Smooth muscle cell (in vitro differentiated cells): Measurements from ENCODE around the gene NAA80. TPM values are rescaled to one million over a fixed set of nuclear protein-coding genes. Genes with fewer than 3 reads are reported as not detected.

ENCODE experiments used
- DNase-seq: peaks from one replicate; lab custom pipeline; 2025; ENCODE audit not compliant: unreplicated experiment; lab: John Stamatoyannopoulos, UW
- H2AFZ ChIP-seq: fragments of 200-600 bp; sonication (generic); 2 replicates; pipeline ENCODE4 v1.6.0; 2016; ENCODE audit warnings: antibody characterized with exemption, low read depth, mild to moderate bottlenecking
- H3F3A ChIP-seq: fragments of 200-600 bp; sonication (generic); 2 replicates; pipeline ENCODE4 v1.6.0; 2017; ENCODE audit warnings: antibody characterized with exemption, low read depth
- H3K27ac ChIP-seq: fragments of 200-600 bp; sonication (generic); 2 replicates; pipeline ENCODE4 v1.5.1; 2016; ENCODE audit warnings: low read depth, mild to moderate bottlenecking
- H3K27me3 ChIP-seq: fragments of 200-600 bp; sonication (generic); 2 replicates; pipeline ENCODE4 v1.6.1; 2016; ENCODE audit warnings: low read depth, mild to moderate bottlenecking
- H3K36me3 ChIP-seq: fragments of 200-600 bp; sonication (generic); 2 replicates; pipeline ENCODE4 v1.5.1; 2016; ENCODE audit warnings: low read depth
- H3K4me1 ChIP-seq: fragments of 200-600 bp; sonication (generic); 2 replicates; pipeline ENCODE4 v1.5.1; 2016; ENCODE audit warnings: low read depth
- H3K4me2 ChIP-seq: fragments of 200-600 bp; sonication (generic); 2 replicates; pipeline ENCODE4 v1.6.0; 2016; ENCODE audit warnings: mild to moderate bottlenecking
- H3K4me3 ChIP-seq: fragments of 200-600 bp; sonication (generic); 2 replicates; pipeline ENCODE4 v1.5.1; 2016; ENCODE audit warnings: mild to moderate bottlenecking
- H3K79me2 ChIP-seq: fragments of 200-600 bp; sonication (generic); 2 replicates; pipeline ENCODE4 v1.6.0; 2016; ENCODE audit warnings: low read depth, mild to moderate bottlenecking
- H3K9ac ChIP-seq: fragments of 200-600 bp; sonication (generic); 2 replicates; pipeline ENCODE4 v1.6.0; 2016; ENCODE audit warnings: low read depth
- H3K9me3 ChIP-seq: fragments of 200-600 bp; sonication (generic); replicated peaks from 2 replicates; pipeline ENCODE4 v1.5.1; 2016; ENCODE audit warnings: low read depth
- H4K20me1 ChIP-seq: fragments of 200-600 bp; sonication (generic); 2 replicates; pipeline ENCODE4 v1.6.0; 2016; ENCODE audit warnings: low read depth
- whole genome bisulfite sequencing: methylation state at CpG from one replicate; pipeline ENCODE4 v1.1.7; 2016; ENCODE audit warnings: low lambda C conversion rate; 5-methylcytosine and 5-hydroxymethylcytosine counted together
- polyA plus RNA-seq: library from polyadenylated mRNA; unstranded; fragments of >200 nt; fragmentation: Nextera tagmentation; extraction: Ambion mirVana; gene quantifications from 2 replicates; pipeline ENCODE4 v1.2.1, GENCODE V29; 2016
- total RNA-seq: library from RNA; depleted of rRNA; stranded (reverse); fragments of >200 nt; gene quantifications from 2 replicates; pipeline ENCODE4 v1.2.3, GENCODE V29; 2014
- TF ChIP-seq, protein P1 (sequence below): fragments of 200-600 bp; sonication (generic); IDR thresholded peaks from 2 replicates; pipeline ENCODE4 v1.5.1; 2017; ENCODE audit warnings: borderline replicate concordance, mild to moderate bottlenecking, antibody characterized with exemption; ENCODE audit not compliant: insufficient read depth, poor library complexity, severe bottlenecking

Gene NAA80
- total and polyA plus RNA-seq, 2 experiments from 2014 or later, result 13.0 to 21.9 TPM

DNA sequence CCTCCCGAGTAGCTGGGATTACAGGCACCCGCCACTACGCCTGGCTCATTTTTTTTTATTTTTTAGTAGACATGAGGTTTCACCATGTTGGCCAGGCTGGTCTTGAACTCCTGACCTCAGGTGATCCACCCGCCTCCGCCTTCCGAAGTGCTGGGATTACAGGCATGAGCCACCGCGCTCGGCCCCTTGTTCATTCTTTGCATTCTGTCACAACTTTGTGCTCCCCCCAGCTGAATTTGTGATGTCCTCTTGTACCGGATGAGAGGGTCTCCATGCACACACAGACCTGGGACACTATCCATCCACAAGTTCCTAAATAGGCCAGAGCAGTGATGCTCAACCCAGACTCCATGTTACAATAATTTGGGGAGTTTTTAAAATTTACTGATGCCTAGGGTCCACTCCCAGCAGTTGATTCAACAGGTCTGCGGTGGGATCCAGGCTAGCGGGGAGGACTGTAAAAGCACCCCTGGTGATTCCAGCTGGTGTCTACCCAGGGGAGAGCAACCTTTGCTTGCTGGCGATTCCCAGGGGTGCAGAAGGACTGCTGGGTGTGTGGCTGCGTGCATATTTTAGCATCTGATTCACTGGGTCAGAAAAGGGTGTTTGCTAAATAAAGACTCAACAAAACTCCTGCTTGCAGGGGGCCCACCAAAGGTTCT, 40.4 kb upstream of the NAA80 start:
- no peak overlapping the region for H3K9ac ChIP-seq
- no peak overlapping the region for H2AFZ ChIP-seq
- no peak overlapping the region for H3K27ac ChIP-seq
- TF ChIP-seq, protein P1, sequence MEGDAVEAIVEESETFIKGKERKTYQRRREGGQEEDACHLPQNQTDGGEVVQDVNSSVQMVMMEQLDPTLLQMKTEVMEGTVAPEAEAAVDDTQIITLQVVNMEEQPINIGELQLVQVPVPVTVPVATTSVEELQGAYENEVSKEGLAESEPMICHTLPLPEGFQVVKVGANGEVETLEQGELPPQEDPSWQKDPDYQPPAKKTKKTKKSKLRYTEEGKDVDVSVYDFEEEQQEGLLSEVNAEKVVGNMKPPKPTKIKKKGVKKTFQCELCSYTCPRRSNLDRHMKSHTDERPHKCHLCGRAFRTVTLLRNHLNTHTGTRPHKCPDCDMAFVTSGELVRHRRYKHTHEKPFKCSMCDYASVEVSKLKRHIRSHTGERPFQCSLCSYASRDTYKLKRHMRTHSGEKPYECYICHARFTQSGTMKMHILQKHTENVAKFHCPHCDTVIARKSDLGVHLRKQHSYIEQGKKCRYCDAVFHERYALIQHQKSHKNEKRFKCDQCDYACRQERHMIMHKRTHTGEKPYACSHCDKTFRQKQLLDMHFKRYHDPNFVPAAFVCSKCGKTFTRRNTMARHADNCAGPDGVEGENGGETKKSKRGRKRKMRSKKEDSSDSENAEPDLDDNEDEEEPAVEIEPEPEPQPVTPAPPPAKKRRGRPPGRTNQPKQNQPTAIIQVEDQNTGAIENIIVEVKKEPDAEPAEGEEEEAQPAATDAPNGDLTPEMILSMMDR, result no peak
- H3K4me2 ChIP-seq, result peak overlapping the region; percentile 89
- no peaks in the 10 kb centered on the region for H3K36me3 ChIP-seq
- DNase-seq, result no peak
- H3K79me2 ChIP-seq, result peaks cover 23% of the 10 kb centered on the region
- no peaks in the 10 kb centered on the region for H3K9me3 ChIP-seq
- peak overlapping the region; percentile 45 for H3K4me3 ChIP-seq
- 92% methylated on average over 14 of the region's 14 CpGs for WGBS
- H3K27me3 ChIP-seq, result peaks cover 19% of the 10 kb centered on the region
- H3F3A ChIP-seq, result peaks cover 16% of the 10 kb centered on the region
- H4K20me1 ChIP-seq, result peaks cover 17% of the 10 kb centered on the region
- H3K4me1 ChIP-seq, result peaks cover 34% of the 10 kb centered on the region

GRCh38 chr3:50338965-50339364, 39.8 kb upstream of the NAA80 start:
- no peak overlapping the region for H3K4me2 ChIP-seq
- H2AFZ ChIP-seq, result no peak overlapping the region

GRCh38 chr3:50337175-50337861, 38.1 kb upstream of the NAA80 start:
- under 1% methylated on average over 60 of the region's 79 CpGs for WGBS
- Histone ChIP-seq H3K4me1 (peaks cover 43% of the 10 kb centered on the region), H3K9me3 (no peaks in the 10 kb centered on the region), H4K20me1 (peaks cover 40% of the 10 kb centered on the region), H3K27me3 (peaks cover 19% of the 10 kb centered on the region), H3K9ac (peak overlapping the region; percentile 94), H3K4me3 (peak overlapping the region; percentile 79), H3K27ac (peak overlapping the region; percentile 93), H3K36me3 (no peaks in the 10 kb centered on the region), H2AFZ (peak overlapping the region; percentile 96), H3F3A (peaks cover 17% of the 10 kb centered on the region), H3K4me2 (peak overlapping the region; percentile 89), H3K79me2 (peaks cover 46% of the 10 kb centered on the region)
- peak; percentile 94 for DNase-seq
- TF ChIP-seq, protein P1, result no peak

More at GRCh38 chr3:50338965-50339364, 39.8 kb upstream of the NAA80 start:
- H3K27me3 ChIP-seq, result peaks cover 19% of the 10 kb centered on the region
- no peak overlapping the region for H3K9ac ChIP-seq
- peaks cover 17% of the 10 kb centered on the region for H3F3A ChIP-seq
- H3K79me2 ChIP-seq, result peaks cover 30% of the 10 kb centered on the region
- WGBS, result 86% methylated on average over 5 of the region's 5 CpGs
- TF ChIP-seq, protein P1, result no peak
- H4K20me1 ChIP-seq, result peaks cover 23% of the 10 kb centered on the region
- no peak overlapping the region for H3K4me3 ChIP-seq
- no peaks in the 10 kb centered on the region for H3K36me3 ChIP-seq
- DNase-seq, result no peak
- H3K27ac ChIP-seq, result no peak overlapping the region
- peaks cover 40% of the 10 kb centered on the region for H3K4me1 ChIP-seq
- H3K9me3 ChIP-seq, result no peaks in the 10 kb centered on the region
